Measurements from ENCODE around the gene NCOA3. TPM values are rescaled to one million over a fixed set of nuclear protein-coding genes. Genes with fewer than 3 reads are reported as not detected.
"Not testable (repeated sequence)": the region's sequence is repeated elsewhere in the genome, so short reads cannot be mapped to it uniquely, and the experiment has no call there.

The NCOA3 gene
- total RNA-seq, 3 donors from 2014 or later = 22.8 to 28.8 (median 24.7) TPM

DNA sequence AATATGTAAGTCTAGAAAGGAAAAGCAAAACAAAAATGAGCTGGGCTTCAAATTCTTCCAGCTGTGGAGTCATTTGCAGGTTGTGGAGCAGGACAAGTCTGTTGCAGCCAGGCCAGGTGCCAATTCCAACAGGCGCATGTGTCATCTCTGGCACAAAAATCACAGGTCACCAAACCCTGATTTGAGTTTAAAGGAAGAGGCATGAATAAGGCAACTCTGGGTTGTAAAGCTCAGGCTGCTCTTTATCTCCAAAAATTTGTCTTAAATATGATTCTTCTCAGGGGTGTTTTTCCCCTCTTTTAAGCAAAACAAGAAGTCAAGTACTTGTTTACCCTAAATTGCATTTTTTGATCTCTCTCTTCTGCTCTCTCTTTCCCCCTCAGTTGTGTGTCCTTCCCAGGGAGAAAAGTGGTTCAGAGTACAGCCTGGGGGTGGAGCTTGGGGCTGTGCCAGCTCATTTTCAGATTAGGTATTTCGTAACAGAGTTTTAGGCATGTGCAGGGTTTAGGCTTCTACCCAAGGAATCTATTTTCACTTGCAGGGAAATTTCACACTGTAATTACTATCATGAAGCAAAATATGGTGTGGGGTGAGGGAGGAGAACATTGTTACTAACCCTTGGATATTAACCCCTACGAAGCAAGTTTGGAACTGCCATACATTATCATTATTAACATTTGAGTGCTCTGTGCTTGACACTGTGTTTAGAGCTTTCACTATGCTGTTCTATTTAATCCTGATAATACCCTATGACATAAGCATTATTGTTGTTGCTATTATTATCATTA is 8.3 kb upstream of the NCOA3 start:
- H3K4me3 ChIP-seq = no peak overlapping the region
- TF ChIP-seq, protein P1, sequence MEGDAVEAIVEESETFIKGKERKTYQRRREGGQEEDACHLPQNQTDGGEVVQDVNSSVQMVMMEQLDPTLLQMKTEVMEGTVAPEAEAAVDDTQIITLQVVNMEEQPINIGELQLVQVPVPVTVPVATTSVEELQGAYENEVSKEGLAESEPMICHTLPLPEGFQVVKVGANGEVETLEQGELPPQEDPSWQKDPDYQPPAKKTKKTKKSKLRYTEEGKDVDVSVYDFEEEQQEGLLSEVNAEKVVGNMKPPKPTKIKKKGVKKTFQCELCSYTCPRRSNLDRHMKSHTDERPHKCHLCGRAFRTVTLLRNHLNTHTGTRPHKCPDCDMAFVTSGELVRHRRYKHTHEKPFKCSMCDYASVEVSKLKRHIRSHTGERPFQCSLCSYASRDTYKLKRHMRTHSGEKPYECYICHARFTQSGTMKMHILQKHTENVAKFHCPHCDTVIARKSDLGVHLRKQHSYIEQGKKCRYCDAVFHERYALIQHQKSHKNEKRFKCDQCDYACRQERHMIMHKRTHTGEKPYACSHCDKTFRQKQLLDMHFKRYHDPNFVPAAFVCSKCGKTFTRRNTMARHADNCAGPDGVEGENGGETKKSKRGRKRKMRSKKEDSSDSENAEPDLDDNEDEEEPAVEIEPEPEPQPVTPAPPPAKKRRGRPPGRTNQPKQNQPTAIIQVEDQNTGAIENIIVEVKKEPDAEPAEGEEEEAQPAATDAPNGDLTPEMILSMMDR (IDR thresholded peaks at IDR 0.05) = no peak
- ATAC-seq (peak; percentile 85), DNase-seq (peak; percentile 82 to 97 (median 87))
- no peaks in the 10 kb centered on the region for H3K36me3 ChIP-seq (ENCODE audit: low read depth)
- intact Hi-C loops (cut with DNase I, micrococcal nuclease) = no loop called here
- H3K4me1 ChIP-seq (ENCODE audit: low read depth) = peaks cover 24% of the 10 kb centered on the region
- no peaks in the 10 kb centered on the region for H3K9me3 ChIP-seq

DNA sequence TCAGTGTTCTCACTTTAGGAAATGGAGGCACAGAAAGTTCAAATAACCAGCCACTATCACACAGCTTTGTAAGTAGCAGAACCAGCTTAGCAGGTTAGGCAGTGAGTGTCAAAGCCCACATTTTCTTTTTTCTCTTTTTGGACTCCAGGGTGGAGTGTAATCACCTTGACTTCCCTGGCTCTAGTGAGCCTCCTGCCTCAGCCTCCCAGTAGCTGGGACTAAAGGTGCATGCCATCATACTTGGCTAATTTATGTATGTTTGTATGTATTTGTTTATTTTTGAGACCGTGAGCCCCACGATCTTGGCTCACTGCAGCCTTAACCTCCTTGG is 7.8 kb upstream of the NCOA3 start:
- H3K4me3 ChIP-seq = no peak overlapping the region
- intact Hi-C loops (cut with DNase I, micrococcal nuclease) = no loop called here
- no peaks in the 10 kb centered on the region for H3K9me3 ChIP-seq
- TF ChIP-seq, protein P1 (IDR thresholded peaks at IDR 0.05) = no peak
- peaks cover 24% of the 10 kb centered on the region for H3K4me1 ChIP-seq (ENCODE audit: low read depth)
- peak in 2 of 3 donors; percentile 44 to 50 for DNase-seq
- peak; percentile 49 for ATAC-seq
- no peaks in the 10 kb centered on the region for H3K36me3 ChIP-seq (ENCODE audit: low read depth)

- ATAC-seq; H3K4me3 ChIP-seq; H3K36me3 ChIP-seq (ENCODE audit: low read depth); DNase-seq; H3K9me3 ChIP-seq; intact Hi-C loops (cut with DNase I, micrococcal nuclease): not testable (repeated sequence)
- H3K4me1 ChIP-seq (ENCODE audit: low read depth) = peaks cover 24% of the 10 kb centered on the region
Observed at GRCh38 chr20:47494606-47495005, 7.1 kb upstream of the NCOA3 start.

DNA sequence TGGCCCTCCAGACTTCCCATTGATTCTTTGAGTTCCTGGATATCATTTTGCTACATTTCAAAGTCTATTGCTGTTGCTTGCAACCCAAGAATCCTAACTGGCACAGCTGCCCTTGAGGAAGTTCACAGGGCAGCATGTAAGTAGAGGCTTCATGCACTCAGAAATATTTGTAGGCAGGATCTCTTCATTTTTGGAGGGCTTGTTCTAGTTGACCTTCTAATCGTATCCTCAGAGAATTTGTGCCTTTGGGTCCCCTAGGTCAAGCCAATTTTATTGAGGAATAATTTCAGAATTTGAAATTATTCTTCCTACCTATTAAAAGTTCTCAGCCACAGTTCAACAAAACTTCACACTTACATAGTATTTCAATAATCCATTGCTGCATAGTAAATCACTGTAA is 5.6 kb upstream of the NCOA3 start:
- intact Hi-C loops (cut with DNase I, micrococcal nuclease) = no loop called here
- no peak overlapping the region for H3K4me3 ChIP-seq

DNA sequence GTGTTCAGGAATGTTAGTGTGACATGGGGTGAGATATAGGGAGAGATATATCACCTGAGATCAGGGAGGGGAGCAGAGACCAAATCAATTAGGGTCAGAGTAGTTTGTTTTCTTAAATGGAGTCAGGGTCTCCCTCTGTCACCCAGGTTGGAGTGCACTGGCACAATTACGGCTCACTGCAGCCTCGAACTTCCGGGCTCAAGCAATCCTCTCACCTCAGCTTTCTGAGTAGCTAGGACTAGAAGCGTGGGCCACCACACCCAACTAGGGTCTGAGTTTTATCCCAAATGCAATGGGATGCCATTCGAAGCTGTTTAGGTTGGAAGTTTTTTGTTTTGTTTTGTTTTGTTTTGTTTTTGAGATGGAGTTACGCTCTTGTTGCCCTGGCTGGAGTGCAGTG is 3.1 kb upstream of the NCOA3 start:
- TF ChIP-seq, protein P1 (IDR thresholded peaks at IDR 0.05) = no peak
- H3K4me1 ChIP-seq (ENCODE audit: low read depth) = peaks cover 19% of the 10 kb centered on the region
- H3K36me3 ChIP-seq (ENCODE audit: low read depth) = no peaks in the 10 kb centered on the region
- no peak overlapping the region for H3K4me3 ChIP-seq
- intact Hi-C loops (cut with DNase I, micrococcal nuclease) = no loop called here
- H3K9me3 ChIP-seq = no peaks in the 10 kb centered on the region
- DNase-seq = no peak
- no peak for ATAC-seq

More for the DNA sequence above, 5.6 kb upstream of the NCOA3 start:
- ATAC-seq = no peak
- peaks cover 24% of the 10 kb centered on the region for H3K4me1 ChIP-seq (ENCODE audit: low read depth)
- H3K36me3 ChIP-seq (ENCODE audit: low read depth) = no peaks in the 10 kb centered on the region
- no peak for DNase-seq
- TF ChIP-seq, protein P1 (IDR thresholded peaks at IDR 0.05) = no peak
- no peaks in the 10 kb centered on the region for H3K9me3 ChIP-seq

DNA sequence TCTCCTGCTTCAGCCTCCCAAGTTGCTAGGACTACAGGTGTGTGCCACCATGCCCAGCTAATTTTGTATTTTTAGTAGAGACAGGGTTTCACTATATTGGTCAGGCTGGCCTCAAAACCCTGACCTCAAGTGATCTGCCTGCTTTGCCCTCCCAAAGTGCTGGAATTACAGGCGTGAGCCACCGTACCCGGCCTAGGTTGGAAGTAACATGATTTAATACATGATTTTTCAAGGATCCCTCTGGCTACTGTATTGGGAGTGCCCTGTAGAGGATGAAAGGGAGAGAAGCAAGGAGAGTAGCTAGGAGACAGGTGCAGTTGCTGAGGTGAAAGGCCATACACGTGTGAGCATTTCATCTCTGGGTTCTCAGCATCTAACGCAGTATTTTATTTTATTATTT is 2.6 kb upstream of the NCOA3 start:
- Histone ChIP-seq H3K9me3 (no peaks in the 10 kb centered on the region), H3K4me1 (ENCODE audit: low read depth) (peaks cover 14% of the 10 kb centered on the region), H3K36me3 (ENCODE audit: low read depth) (no peaks in the 10 kb centered on the region), H3K4me3 (no peak overlapping the region)
- intact Hi-C loops (cut with DNase I, micrococcal nuclease) = no loop called here
- TF ChIP-seq, protein P1 (IDR thresholded peaks at IDR 0.05) = no peak
- ATAC-seq = no peak
- DNase-seq = no peak

DNA sequence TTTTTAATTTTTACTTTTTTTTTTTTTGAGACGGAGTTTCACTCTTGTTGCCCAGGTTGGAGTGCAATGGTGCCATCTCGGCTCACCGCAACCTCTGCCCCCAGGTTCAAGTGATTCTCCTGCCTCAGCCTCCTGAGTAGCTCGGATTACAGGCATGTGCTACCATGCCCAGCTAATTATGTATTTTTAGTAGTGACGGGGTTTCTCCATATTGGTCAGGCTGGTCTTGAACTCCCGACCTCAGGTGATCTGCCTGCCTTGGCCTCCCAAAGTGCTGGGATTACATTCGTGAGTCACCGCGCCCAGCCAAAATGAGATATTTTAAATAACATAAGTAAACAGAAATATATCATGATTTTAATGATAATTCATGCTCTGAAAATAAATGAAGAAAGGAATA is 1.6 kb upstream of the NCOA3 start:
- DNase-seq; H3K4me3 ChIP-seq; H3K36me3 ChIP-seq (ENCODE audit: low read depth); H3K9me3 ChIP-seq; ATAC-seq; intact Hi-C loops (cut with DNase I, micrococcal nuclease): not testable (repeated sequence)
- peaks cover 12% of the 10 kb centered on the region for H3K4me1 ChIP-seq (ENCODE audit: low read depth)

All from mucosa of descending colon (tissue), 3 donors.